Karpas-422 (cell line): Measurements from ENCODE around the gene ZMYND12. TPM values are rescaled to one million over a fixed set of nuclear protein-coding genes. Genes with fewer than 3 reads are reported as not detected.
"Not testable (repeated sequence)": the region's sequence is repeated elsewhere in the genome, so short reads cannot be mapped to it uniquely, and the experiment has no call there.

Experiments used
- DNase-seq: peaks from one replicate; pipeline ENCODE4 v3.0.0-alpha.2; 2015
- H2AFZ ChIP-seq: fragments of 200-600 bp; sonication (generic); 2 replicates; pipeline ENCODE4 v1.6.1; 2014; ENCODE audit warnings: antibody characterized with exemption, low read length, mixed read lengths
- H3K27ac ChIP-seq: fragments of 200-600 bp; sonication (generic); 2 replicates; pipeline ENCODE4 v1.5.1; 2014; ENCODE audit warnings: mild to moderate bottlenecking, low read length, moderate library complexity
- H3K27me3 ChIP-seq: fragments of 200-600 bp; sonication (generic); 2 replicates; pipeline ENCODE4 v1.6.1; 2014; ENCODE audit warnings: low read length, mixed read lengths
- H3K36me3 ChIP-seq: fragments of 200-600 bp; sonication (generic); 2 replicates; pipeline ENCODE4 v1.6.1; 2014; ENCODE audit warnings: low read length, mixed read lengths; ENCODE audit not compliant: insufficient read depth
- H3K4me1 ChIP-seq: fragments of 200-600 bp; sonication (generic); 2 replicates; pipeline ENCODE4 v1.6.1; 2014; ENCODE audit warnings: mild to moderate bottlenecking, low read length, mixed read lengths
- H3K4me2 ChIP-seq: fragments of 200-600 bp; sonication (generic); 2 replicates; pipeline ENCODE4 v1.6.1; 2014; ENCODE audit warnings: low read length, low read depth, mild to moderate bottlenecking; ENCODE audit not compliant: poor library complexity, severe bottlenecking
- H3K4me3 ChIP-seq: fragments of 200-600 bp; sonication (generic); 2 replicates; pipeline ENCODE4 v1.5.1; 2014; ENCODE audit warnings: mild to moderate bottlenecking, antibody characterized with exemption, low read length, mixed read lengths
- H3K79me2 ChIP-seq: fragments of 200-600 bp; sonication (generic); 2 replicates; pipeline ENCODE4 v1.6.1; 2014; ENCODE audit warnings: mild to moderate bottlenecking, low read length, mixed read lengths
- H3K9ac ChIP-seq: fragments of 200-600 bp; sonication (generic); 2 replicates; pipeline ENCODE4 v1.6.0; 2014; ENCODE audit warnings: low read length
- H3K9me2 ChIP-seq: fragments of 200-600 bp; sonication (generic), shearing (Covaris generic); replicated peaks from 2 replicates; pipeline ENCODE4 v1.6.0; 2014; ENCODE audit warnings: mild to moderate bottlenecking, low read length, moderate library complexity; ENCODE audit not compliant: insufficient read depth
- H3K9me3 ChIP-seq: fragments of 300-700, 200-600 bp; sonication (generic); 2 replicates; pipeline ENCODE4 v1.6.1; 2014; ENCODE audit warnings: low read length, mixed read lengths
- H4K20me1 ChIP-seq: fragments of 200-600 bp; sonication (generic); 2 replicates; pipeline ENCODE4 v1.6.1; 2014; ENCODE audit warnings: mild to moderate bottlenecking, antibody characterized with exemption, low read length, low read depth; ENCODE audit not compliant: insufficient read depth
- total RNA-seq: library from RNA; depleted of rRNA; stranded (reverse); fragments of >200 nt; shearing (Covaris generic); gene quantifications from 2 replicates; pipeline ENCODE4 v1.2.3, GENCODE V29; 2014; ENCODE audit warnings: low replicate concordance; rRNA removed

The ZMYND12 gene, protein sequence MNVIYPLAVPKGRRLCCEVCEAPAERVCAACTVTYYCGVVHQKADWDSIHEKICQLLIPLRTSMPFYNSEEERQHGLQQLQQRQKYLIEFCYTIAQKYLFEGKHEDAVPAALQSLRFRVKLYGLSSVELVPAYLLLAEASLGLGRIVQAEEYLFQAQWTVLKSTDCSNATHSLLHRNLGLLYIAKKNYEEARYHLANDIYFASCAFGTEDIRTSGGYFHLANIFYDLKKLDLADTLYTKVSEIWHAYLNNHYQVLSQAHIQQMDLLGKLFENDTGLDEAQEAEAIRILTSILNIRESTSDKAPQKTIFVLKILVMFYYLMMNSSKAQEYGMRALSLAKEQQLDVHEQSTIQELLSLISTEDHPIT
- total RNA-seq: 0.90 and 1.5 TPM in 2 replicates

DNA sequence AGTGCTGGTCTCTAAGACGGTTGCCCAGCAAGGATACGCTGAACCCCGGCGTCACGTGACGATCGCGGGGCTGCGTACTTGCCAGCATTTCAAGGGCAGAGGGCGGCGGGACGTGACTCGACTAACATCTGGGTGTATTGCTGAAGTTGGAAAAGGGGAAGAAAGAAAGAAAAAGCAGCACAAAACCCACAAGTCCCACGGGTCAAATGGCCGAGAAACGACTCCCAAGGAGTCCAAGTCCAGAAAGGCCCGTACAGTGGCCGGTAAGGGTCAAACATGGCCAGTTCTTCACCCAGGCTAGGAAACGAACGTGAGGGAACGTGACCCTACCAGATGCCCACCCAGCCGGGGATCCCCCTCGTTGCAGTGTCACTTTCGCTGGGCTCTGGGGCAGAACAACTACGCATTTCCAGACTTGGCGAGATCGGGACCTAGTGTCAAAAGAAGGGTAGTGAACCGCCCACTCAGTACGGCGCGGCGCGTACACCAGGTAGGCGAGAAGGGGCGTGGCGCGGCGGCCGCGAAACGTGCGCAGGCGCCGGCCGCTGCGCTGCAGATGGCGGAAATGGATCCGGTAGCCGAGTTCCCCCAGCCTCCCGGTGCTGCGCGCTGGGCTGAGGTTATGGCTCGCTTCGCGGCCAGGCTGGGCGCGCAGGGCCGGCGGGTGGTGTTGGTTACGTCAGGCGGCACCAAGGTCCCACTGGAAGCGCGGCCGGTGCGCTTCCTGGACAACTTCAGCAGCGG lies at the start of gene ZMYND12, which contains the start of gene PPCS:
Gene ZMYND12, minus strand, starts transcription at position 13 of the 744 bp plus-strand sequence. CDS start 25 bp downstream, outside the sequence.
Gene PPCS, plus strand, starts transcription at position 534 of the 744 bp plus-strand sequence. Its CDS starts 23 bp downstream, at position 557.
- Histone ChIP-seq H3K4me2 (peak within 1 kb of the TSS; percentile 91), H4K20me1 (no peaks in the 10 kb centered on the region), H2AFZ (peak within 1 kb of the TSS; percentile 96), H3K27ac (peak within 1 kb of the TSS; percentile 79), H3K9me3 (no peaks in the 10 kb centered on the region), H3K9me2 (no peaks in the 10 kb centered on the region), H3K9ac (peak within 1 kb of the TSS; percentile 95), H3K4me3 (peak within 1 kb of the TSS; percentile 84), H3K4me1 (peaks cover 28% of the 10 kb centered on the region), H3K27me3 (no peaks in the 10 kb centered on the region), H3K79me2 (peaks cover 16% of the 10 kb centered on the region), H3K36me3 (peaks cover 26% of the 10 kb centered on the region; the same call in 1 of the 2 replicates)
- peak; percentile 96 for DNase-seq

DNA sequence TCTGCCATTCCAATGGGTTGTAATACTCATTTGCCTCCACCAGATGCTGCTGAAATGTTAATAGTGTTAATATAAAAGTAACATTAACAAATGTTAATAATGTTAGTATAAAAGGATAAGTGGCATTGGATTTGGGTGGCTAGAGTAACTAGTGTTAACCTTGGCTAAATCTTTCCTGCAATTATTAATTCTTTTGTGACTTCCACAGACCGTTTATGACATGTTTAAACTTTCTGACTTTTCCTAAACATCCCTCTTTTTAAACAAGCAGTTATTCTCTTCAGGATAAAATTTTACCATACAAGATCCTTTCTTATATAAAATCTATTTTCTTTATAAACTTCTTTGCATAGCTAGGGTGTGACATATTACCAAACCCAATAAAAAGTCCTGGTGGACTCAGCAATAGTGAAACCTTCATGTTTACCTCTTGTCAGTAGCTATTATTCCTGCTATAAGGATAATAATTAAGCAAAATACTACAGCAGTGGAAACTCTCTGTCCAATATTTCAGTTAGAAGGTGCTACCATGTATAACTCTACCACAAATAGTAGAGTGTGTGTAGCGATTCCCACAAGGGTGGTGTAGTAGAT lies 48.8 kb upstream of the ZMYND12 start:
- no peak overlapping the region for H3K9ac ChIP-seq
- H3K4me1 ChIP-seq: no peaks in the 10 kb centered on the region
- no peak overlapping the region for H3K4me3 ChIP-seq
- DNase-seq: no peak
- H2AFZ ChIP-seq: no peak overlapping the region
- H3K27me3 ChIP-seq: 0 out of 2 replicates have a peak, but pooled peaks cover 3% of the 10 kb centered on the region
- no peak overlapping the region for H3K27ac ChIP-seq
- H3K4me2 ChIP-seq: no peak overlapping the region
- no peaks in the 10 kb centered on the region for H3K9me2 ChIP-seq
- peaks cover 31% of the 10 kb centered on the region for H3K9me3 ChIP-seq
- H4K20me1 ChIP-seq: no peaks in the 10 kb centered on the region
- H3K36me3 ChIP-seq: no peaks in the 10 kb centered on the region
- H3K79me2 ChIP-seq: no peaks in the 10 kb centered on the region

DNA sequence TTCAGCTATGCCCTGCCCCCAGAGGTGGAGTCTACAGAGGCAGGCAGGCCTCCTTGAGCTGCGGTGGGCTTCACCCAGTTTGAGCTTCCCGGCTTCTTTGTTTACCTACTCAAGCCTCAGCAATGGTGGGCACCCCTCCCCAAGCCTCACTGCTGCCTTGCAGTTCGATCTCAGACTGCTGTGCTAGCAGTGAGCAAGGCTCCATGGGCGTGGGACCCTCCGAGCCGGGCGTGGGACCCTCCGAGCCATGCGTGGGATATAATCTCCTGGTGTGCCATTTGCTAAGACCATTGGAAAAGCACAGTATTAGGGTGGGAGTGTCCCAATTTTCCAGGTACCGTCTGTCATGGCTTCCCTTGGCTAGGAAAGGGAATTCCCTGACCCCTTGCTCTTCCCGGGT lies 46.2 kb upstream of the ZMYND12 start:
- not testable (repeated sequence) for DNase-seq, H4K20me1 ChIP-seq, H3K9me2 ChIP-seq, H3K4me3 ChIP-seq, H3K27ac ChIP-seq, H3K36me3 ChIP-seq, H2AFZ ChIP-seq, H3K9ac ChIP-seq, H3K79me2 ChIP-seq, H3K4me2 ChIP-seq, H3K4me1 ChIP-seq, H3K27me3 ChIP-seq
- H3K9me3 ChIP-seq: peaks cover 21% of the 10 kb centered on the region

DNA sequence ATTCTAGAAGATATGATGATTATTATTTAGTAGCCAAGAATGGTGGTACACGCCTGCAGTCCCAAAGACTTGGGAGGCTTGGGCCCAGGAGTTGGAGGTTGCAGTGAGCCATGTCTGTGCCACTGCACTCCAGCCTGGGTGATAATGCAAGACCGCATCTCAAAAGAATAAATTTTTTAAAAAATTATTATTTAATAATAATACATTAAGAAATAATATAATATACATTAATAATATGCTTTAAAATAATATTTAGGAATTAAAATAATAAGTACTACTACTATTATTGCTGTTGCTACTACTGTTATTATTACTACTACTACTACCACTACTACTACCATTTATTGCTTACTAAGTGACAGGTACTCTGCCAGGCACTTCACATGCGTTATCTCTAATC lies 34.4 kb upstream of the ZMYND12 start:
- no peak for DNase-seq

DNA sequence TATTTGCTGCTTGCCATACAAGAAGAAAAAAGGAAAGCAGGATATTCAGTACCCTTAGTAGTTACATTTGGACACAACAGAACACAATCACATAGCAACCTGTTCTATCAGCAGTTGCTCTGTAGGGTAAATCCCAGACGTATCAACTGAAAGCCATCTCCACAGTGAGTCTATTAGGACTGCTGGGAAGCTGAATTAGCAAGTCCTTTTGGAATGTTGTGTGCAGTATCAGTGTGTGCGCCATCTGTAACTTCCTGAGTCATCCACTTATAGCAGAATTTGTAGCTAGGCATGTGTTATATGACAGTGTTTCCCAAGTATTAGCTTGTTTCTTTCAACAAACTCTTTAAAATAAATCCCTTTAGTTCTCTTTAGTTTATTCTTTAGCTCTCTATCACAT lies 28.6 kb upstream of the ZMYND12 start:
- Histone ChIP-seq H3K79me2 (no peaks in the 10 kb centered on the region), H3K9ac (no peak overlapping the region), H3K4me2 (no peak overlapping the region), H3K36me3 (no peaks in the 10 kb centered on the region), H3K4me3 (no peak overlapping the region), H2AFZ (no peak overlapping the region), H4K20me1 (no peaks in the 10 kb centered on the region), H3K27me3 (peaks cover 3% of the 10 kb centered on the region; the same call in 1 of the 2 replicates), H3K9me2 (no peaks in the 10 kb centered on the region), H3K27ac (no peak overlapping the region), H3K9me3 (no peaks in the 10 kb centered on the region), H3K4me1 (0 out of 2 replicates have a peak, but pooled peaks cover 3% of the 10 kb centered on the region)
- DNase-seq: no peak

More for the DNA sequence above, 34.4 kb upstream of the ZMYND12 start:
- no peak overlapping the region for H3K9ac ChIP-seq
- H3K79me2 ChIP-seq: no peaks in the 10 kb centered on the region
- H4K20me1 ChIP-seq: no peaks in the 10 kb centered on the region
- H3K27me3 ChIP-seq: peaks cover 3% of the 10 kb centered on the region; the same call in 1 of the 2 replicates
- no peak overlapping the region for H3K27ac ChIP-seq
- no peaks in the 10 kb centered on the region for H3K36me3 ChIP-seq
- no peak overlapping the region for H3K4me2 ChIP-seq
- no peak overlapping the region for H3K4me3 ChIP-seq
- H3K4me1 ChIP-seq: no peaks in the 10 kb centered on the region
- H3K9me3 ChIP-seq: no peaks in the 10 kb centered on the region
- no peak overlapping the region for H2AFZ ChIP-seq
- H3K9me2 ChIP-seq: no peaks in the 10 kb centered on the region

DNA sequence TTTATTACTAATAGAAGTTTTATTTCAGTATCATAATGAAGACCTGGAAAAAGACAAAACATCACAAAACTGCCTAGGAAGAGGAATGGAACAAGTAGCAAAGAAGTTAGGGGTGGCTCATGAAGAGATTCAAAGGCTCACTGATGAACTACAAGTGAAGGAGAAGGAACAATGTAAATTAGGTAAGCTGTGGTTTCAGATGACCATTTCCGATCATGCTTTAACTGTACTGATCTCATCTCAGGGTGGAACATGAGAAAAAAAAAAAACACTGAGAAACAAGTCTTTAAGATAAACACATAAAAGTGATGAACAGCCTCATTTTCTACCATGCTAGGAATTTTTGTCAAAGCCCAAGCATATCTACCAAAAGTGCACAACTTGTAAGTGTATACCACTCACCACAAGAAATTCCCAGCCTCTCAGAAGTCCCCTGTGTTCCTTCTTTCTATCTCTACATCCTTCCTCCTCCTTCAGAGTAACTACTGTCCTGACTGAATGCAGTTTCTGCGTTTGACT lies 26.9 kb upstream of the ZMYND12 start:
- Histone ChIP-seq H3K27me3 (peaks cover 3% of the 10 kb centered on the region; the same call in 1 of the 2 replicates), H3K9me3 (no peaks in the 10 kb centered on the region), H3K4me1 (0 out of 2 replicates have a peak, but pooled peaks cover 3% of the 10 kb centered on the region), H3K9me2 (no peaks in the 10 kb centered on the region), H3K9ac (no peak overlapping the region), H3K36me3 (no peaks in the 10 kb centered on the region), H3K4me3 (no peak overlapping the region), H3K27ac (no peak overlapping the region), H4K20me1 (no peaks in the 10 kb centered on the region), H3K4me2 (no peak overlapping the region), H3K79me2 (no peaks in the 10 kb centered on the region), H2AFZ (no peak overlapping the region)
- DNase-seq: no peak

DNA sequence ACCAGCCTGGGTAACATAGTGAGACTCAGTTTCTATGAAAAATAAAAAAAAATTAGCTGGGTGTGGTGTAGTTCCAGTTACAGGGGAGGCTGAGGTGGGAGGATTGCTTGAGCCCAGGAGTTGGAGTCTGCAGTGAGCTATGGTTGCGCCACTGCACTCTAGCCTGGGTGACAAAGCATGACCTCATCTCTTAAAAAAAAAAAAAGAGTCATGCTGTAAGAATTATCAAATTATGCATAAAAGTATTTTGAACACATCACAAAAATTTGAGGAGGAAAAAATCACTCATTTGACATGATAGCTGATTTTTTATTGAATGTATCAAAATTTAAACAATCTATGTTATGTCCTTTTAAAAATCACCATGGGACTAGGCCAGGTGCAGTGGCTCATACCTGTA lies 25.1 kb upstream of the ZMYND12 start:
- Histone ChIP-seq H3K9ac (no peak overlapping the region), H4K20me1 (no peaks in the 10 kb centered on the region), H3K36me3 (no peaks in the 10 kb centered on the region), H3K9me2 (no peaks in the 10 kb centered on the region), H3K79me2 (no peaks in the 10 kb centered on the region), H2AFZ (no peak overlapping the region), H3K27me3 (peaks cover 1% of the 10 kb centered on the region; the same call in 1 of the 2 replicates), H3K4me2 (no peak overlapping the region), H3K4me1 (0 out of 2 replicates have a peak, but pooled peaks cover 3% of the 10 kb centered on the region), H3K4me3 (no peak overlapping the region), H3K27ac (no peak overlapping the region), H3K9me3 (no peaks in the 10 kb centered on the region)
- no peak for DNase-seq
